Measurements from ENCODE around the gene RARG. TPM values are rescaled to one million over a fixed set of nuclear protein-coding genes. Genes with fewer than 3 reads are reported as not detected.

RARG gene
- total and polyA plus RNA-seq, 2 donors (not counting 1 experiment from before 2014, with no cell fraction given) = 8.8 to 15.0 TPM

- ChIA-PET POLR2A (interaction anchor here (0.5 to 0.6 kb wide), 2 partner anchors 27 to 77 kb away, joined by 3 to 4 read pairs; no protein-coding TSS in a partner anchor), CTCF (interaction anchor here (0.5 to 7.7 kb wide), 15 partner anchors 10 to 321 kb away, joined by 3 to 84 read pairs (median 5); partner anchors contain the start of gene ESPL1)
- Mint-ChIP-seq H3K9me3 (ENCODE audit: insufficient read depth) (no peaks in the 10 kb centered on the region), H3K27ac (peak overlapping the region; percentile 50), H3K4me1 (peaks cover 35% of the 10 kb centered on the region), H3K27me3 (no peaks in the 10 kb centered on the region), H3K4me3 (no peak overlapping the region)
- Histone ChIP-seq H3K4me3 (ENCODE audit: control extremely low read depth in 1 of 5, extremely low read depth in 1 of 5, insufficient read depth in 1 of 5, low read depth in 2 of 5, low read length in 4 of 5) (no peak overlapping the region), H3K9me3 (ENCODE audit: control extremely low read depth in 1 of 3, control insufficient read depth in 2 of 3, insufficient read depth in 1 of 3, low read length in 2 of 3) (no peaks in the 10 kb centered on the region), H3K36me3 (replicated peaks in 1 of 2; ENCODE audit: control extremely low read depth in 1 of 2, control insufficient read depth in 1 of 2, extremely low read depth in 1 of 2, insufficient read depth in 2 of 2, low read length in 1 of 2) (peaks cover 6 to 79% of the 10 kb centered on the region in 2 experiments), H3K9ac (ENCODE audit: low read length) (no peak overlapping the region), H3K79me2 (ENCODE audit: control insufficient read depth, insufficient read depth, low read length) (peaks cover 25% of the 10 kb centered on the region), H2AFZ (ENCODE audit: insufficient read depth, low read depth, low read length, poor library complexity, severe bottlenecking) (no peak overlapping the region), H4K20me1 (ENCODE audit: control insufficient read depth, insufficient read depth, low read length, poor library complexity, severe bottlenecking) (peaks cover 65% of the 10 kb centered on the region), H3K27ac (ENCODE audit: low read length in 2 of 2) (no peak overlapping the region), H3K4me1 (ENCODE audit: control insufficient read depth in 2 of 2, insufficient read depth in 2 of 2, low read length in 2 of 2) (peaks cover 10 to 18% of the 10 kb centered on the region in 2 donors), H3K27me3 (replicated peaks in 1 of 4; ENCODE audit: control extremely low read depth in 1 of 4, control insufficient read depth in 3 of 4, insufficient read depth in 4 of 4, low read length in 3 of 4) (no peaks in the 10 kb centered on the region), H3K4me2 (replicated peaks; ENCODE audit: low read depth, low read length, poor library complexity, severe bottlenecking) (no peak overlapping the region)
- no peak for ATAC-seq (ENCODE audit: low read depth)
- intact Hi-C loops (cut with micrococcal nuclease) = no loop called here
- DNase-seq = no peak
- no peak for TF ChIP-seq EZH2 (IDR thresholded peaks at IDR 0.05; ENCODE audit: borderline replicate concordance, insufficient read depth, low read depth, low read length, poor library complexity, severe bottlenecking)
- no peak for TF ChIP-seq CTCF (IDR thresholded peaks at IDR 0.05)
- 97% methylated on average over 13 of the region's 15 CpGs for WGBS (ENCODE audit: insufficient coverage)
These were observed 44.7 kb downstream of the RARG start for GRCh38 chr12:53187145-53187899.

- Histone ChIP-seq H3K4me3 (ENCODE audit: control extremely low read depth in 1 of 5, extremely low read depth in 1 of 5, insufficient read depth in 1 of 5, low read depth in 2 of 5, low read length in 4 of 5) (no peak overlapping the region), H3K27ac (ENCODE audit: low read length in 2 of 2) (no peak overlapping the region), H2AFZ (ENCODE audit: insufficient read depth, low read depth, low read length, poor library complexity, severe bottlenecking) (no peak overlapping the region), H3K4me1 (ENCODE audit: control insufficient read depth in 2 of 2, insufficient read depth in 2 of 2, low read length in 2 of 2) (peaks cover 16 to 24% of the 10 kb centered on the region in 2 donors), H3K27me3 (replicated peaks in 1 of 4; ENCODE audit: control extremely low read depth in 1 of 4, control insufficient read depth in 3 of 4, insufficient read depth in 4 of 4, low read length in 3 of 4) (no peaks in the 10 kb centered on the region), H3K9me3 (ENCODE audit: control extremely low read depth in 1 of 3, control insufficient read depth in 2 of 3, insufficient read depth in 1 of 3, low read length in 2 of 3) (no peaks in the 10 kb centered on the region), H3K4me2 (replicated peaks; ENCODE audit: low read depth, low read length, poor library complexity, severe bottlenecking) (no peak overlapping the region), H3K79me2 (ENCODE audit: control insufficient read depth, insufficient read depth, low read length) (peaks cover 31% of the 10 kb centered on the region), H3K9ac (ENCODE audit: low read length) (no peak overlapping the region), H3K36me3 (replicated peaks in 1 of 2; ENCODE audit: control extremely low read depth in 1 of 2, control insufficient read depth in 1 of 2, extremely low read depth in 1 of 2, insufficient read depth in 2 of 2, low read length in 1 of 2) (peaks cover 6 to 79% of the 10 kb centered on the region in 2 experiments), H4K20me1 (ENCODE audit: control insufficient read depth, insufficient read depth, low read length, poor library complexity, severe bottlenecking) (peaks cover 67% of the 10 kb centered on the region)
- no peak for ATAC-seq (ENCODE audit: low read depth)
- no peak for DNase-seq
- no peak overlapping the region for H3K27ac Mint-ChIP-seq
- ChIA-PET POLR2A (interaction anchor here (0.6 kb wide), 1 partner anchor 26 kb away, joined by 3 read pairs; no protein-coding TSS in a partner anchor), CTCF (interaction anchor here (0.5 to 7.7 kb wide), 13 partner anchors 10 to 121 kb away, joined by 3 to 84 read pairs (median 5); partner anchors contain the start of gene ESPL1)
- no peaks in the 10 kb centered on the region for H3K9me3 Mint-ChIP-seq (ENCODE audit: insufficient read depth)
- TF ChIP-seq EZH2 (IDR thresholded peaks at IDR 0.05; ENCODE audit: borderline replicate concordance, insufficient read depth, low read depth, low read length, poor library complexity, severe bottlenecking) = no peak
- TF ChIP-seq CTCF (IDR thresholded peaks at IDR 0.05) = no peak
- no peaks in the 10 kb centered on the region for H3K27me3 Mint-ChIP-seq
- 89% methylated on average over 2 of the region's 4 CpGs for WGBS (ENCODE audit: insufficient coverage)
- intact Hi-C loops (cut with micrococcal nuclease) = no loop called here
- H3K4me3 Mint-ChIP-seq = no peak overlapping the region
- H3K4me1 Mint-ChIP-seq = peaks cover 41% of the 10 kb centered on the region
These were observed 45.3 kb downstream of the RARG start for GRCh38 chr12:53186745-53187144.

Measured in B cell (primary cell).